Measurements from ENCODE around the gene CDC20B. TPM values are rescaled to one million over a fixed set of nuclear protein-coding genes. Genes with fewer than 3 reads are reported as not detected.
"Not testable (repeated sequence)": the region's sequence is repeated elsewhere in the genome, so short reads cannot be mapped to it uniquely, and the experiment has no call there.

The CDC20B gene
- polyA plus RNA-seq, 5 donors: 6.4 to 23.4 (median 16.1) TPM

GRCh38 chr5:55105976-55106375, 67.0 kb downstream of the CDC20B start:
- not testable (repeated sequence) for DNase-seq

- no peak for DNase-seq
These were observed 67.9 kb downstream of the CDC20B start for GRCh38 chr5:55104946-55105701.

GRCh38 chr5:55104036-55104772, 68.8 kb downstream of the CDC20B start:
- no peak for DNase-seq

GRCh38 chr5:55102348-55102747, 70.6 kb downstream of the CDC20B start, which contains the start of gene GZMA:
Gene GZMA (plus strand): TSS chr5:55102646. CDS start chr5:55102683, 37 bp downstream.
- DNase-seq: no peak

GRCh38 chr5:55101556-55102276, 71.3 kb downstream of the CDC20B start:
- DNase-seq: no peak

- DNase-seq: not testable (repeated sequence)
These were observed 71.8 kb downstream of the CDC20B start for GRCh38 chr5:55101148-55101547.

GRCh38 chr5:55096861-55097260, 76.1 kb downstream of the CDC20B start:
- DNase-seq: no peak

GRCh38 chr5:55096182-55096581, 76.8 kb downstream of the CDC20B start:
- DNase-seq: no peak

GRCh38 chr5:55091011-55091410, 82.0 kb downstream of the CDC20B start:
- not testable (repeated sequence) for DNase-seq

- DNase-seq: not testable (repeated sequence)
These were observed 83.7 kb downstream of the CDC20B start for GRCh38 chr5:55089301-55089700.

- no peak for DNase-seq
These were observed 91.4 kb downstream of the CDC20B start for GRCh38 chr5:55081541-55081940.

GRCh38 chr5:55073211-55073610, 99.8 kb downstream of the CDC20B start:
- DNase-seq: no peak

- no peak for DNase-seq
These were observed 100.3 kb downstream of the CDC20B start for GRCh38 chr5:55072666-55073065.

GRCh38 chr5:55071413-55071812, 101.6 kb downstream of the CDC20B start:
- no peak for DNase-seq

- DNase-seq: no peak
These were observed 102.0 kb downstream of the CDC20B start for GRCh38 chr5:55070968-55071367.

- no peak for DNase-seq
These were observed 106.7 kb downstream of the CDC20B start for GRCh38 chr5:55066277-55066676.

GRCh38 chr5:55064523-55064922, 108.5 kb downstream of the CDC20B start:
- DNase-seq: no peak

GRCh38 chr5:55063899-55064298, 109.1 kb downstream of the CDC20B start:
- DNase-seq: no peak

- no peak for DNase-seq
These were observed 109.6 kb downstream of the CDC20B start for GRCh38 chr5:55063220-55063863.

Data from right lung (tissue), 5 donors.